ENCODE data around the gene ARID1B.

ARID1B gene

DNA sequence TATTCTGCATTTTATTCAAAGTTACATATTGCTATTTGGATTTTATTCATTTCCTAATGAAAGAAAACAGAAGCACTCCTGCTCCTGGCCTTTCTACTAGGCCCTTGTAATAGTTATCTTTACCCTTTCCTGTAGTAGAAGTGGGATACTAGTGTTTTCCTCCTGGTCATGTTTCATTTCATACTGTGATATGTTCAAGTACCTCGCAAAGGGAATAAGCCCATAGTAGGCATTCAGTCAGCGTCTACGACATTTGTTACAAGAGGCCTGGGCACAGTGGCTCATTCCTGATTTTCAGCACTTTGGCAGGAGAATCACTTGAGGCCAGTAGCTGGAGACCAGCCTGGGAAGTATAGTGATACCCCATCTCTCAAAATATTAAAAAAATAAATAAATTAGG is 154.1 kb downstream of the ARID1B start:
- in situ Hi-C loops (cut with MboI; ENCODE audit: low sequenced_read_pairs, unreplicated experiment), result no loop called here
- no peak for DNase-seq (ENCODE audit: low spot score)
- TF ChIP-seq, protein P1, sequence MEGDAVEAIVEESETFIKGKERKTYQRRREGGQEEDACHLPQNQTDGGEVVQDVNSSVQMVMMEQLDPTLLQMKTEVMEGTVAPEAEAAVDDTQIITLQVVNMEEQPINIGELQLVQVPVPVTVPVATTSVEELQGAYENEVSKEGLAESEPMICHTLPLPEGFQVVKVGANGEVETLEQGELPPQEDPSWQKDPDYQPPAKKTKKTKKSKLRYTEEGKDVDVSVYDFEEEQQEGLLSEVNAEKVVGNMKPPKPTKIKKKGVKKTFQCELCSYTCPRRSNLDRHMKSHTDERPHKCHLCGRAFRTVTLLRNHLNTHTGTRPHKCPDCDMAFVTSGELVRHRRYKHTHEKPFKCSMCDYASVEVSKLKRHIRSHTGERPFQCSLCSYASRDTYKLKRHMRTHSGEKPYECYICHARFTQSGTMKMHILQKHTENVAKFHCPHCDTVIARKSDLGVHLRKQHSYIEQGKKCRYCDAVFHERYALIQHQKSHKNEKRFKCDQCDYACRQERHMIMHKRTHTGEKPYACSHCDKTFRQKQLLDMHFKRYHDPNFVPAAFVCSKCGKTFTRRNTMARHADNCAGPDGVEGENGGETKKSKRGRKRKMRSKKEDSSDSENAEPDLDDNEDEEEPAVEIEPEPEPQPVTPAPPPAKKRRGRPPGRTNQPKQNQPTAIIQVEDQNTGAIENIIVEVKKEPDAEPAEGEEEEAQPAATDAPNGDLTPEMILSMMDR (IDR thresholded peaks at IDR 0.05; ENCODE audit: borderline replicate concordance, control extremely low read depth, extremely low read depth, insufficient read depth, missing control alignments), result no peak

DNA sequence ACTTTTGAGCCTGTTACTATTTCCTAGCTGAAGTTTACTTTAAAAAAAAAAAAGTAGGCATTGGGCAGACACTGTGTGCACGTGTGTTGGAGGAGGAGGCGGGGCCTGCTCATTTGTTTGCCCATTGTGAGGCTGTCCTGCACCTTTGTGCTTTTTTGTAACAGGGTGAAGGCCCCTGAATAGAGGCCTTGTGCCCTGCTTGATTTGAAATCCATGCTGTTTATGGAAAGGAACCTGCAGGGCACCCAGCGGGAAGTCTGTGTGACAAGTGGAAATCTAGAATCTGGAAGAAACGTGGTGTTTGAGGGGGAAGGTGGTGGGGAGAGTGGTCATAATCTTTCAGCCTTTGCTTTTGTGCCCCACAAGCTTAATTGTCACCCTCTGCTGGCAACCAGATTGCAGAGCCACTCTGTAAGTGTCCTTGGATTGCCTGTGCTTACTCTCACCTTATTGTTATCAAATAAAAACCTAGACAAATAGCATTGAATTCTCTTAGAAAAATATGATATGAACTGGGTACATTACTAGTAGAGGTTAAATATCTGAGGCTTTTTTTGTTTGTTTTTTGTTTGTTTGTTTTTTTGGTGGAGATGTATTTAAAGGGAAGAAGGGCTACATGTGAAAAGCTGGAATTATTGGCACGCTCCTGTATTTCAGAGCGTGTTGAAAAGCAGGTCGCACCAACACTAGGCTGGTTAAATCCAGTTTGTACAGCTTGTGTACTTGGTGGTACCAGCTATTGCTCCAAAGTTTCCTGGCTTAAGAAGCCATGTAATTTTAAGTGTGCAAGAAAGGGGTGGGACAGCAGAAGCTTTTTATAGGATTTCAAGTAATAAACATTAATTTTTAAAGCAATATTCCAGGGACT is 156.3 kb downstream of the ARID1B start:
- in situ Hi-C loops (cut with MboI; ENCODE audit: low sequenced_read_pairs, unreplicated experiment), result no loop called here
- DNase-seq (ENCODE audit: low spot score), result no peak

DNA sequence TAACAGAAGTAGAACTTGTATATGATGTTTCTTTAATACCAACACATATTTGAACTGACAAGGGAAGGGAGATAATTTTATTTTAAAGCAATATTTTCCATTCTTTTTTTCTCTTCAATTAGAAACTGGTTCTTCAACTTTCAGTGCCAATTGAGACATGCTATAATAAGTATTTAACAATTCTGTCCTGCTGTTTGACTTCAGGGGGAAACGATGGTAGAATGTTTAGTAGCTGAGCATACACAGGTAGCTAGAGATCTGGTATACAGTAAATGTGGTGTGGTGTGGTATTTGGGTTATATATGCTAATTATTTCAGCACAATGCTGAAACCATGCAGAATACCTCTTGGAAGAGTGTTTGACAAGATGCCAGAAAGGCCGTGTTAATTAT is 156.9 kb downstream of the ARID1B start:
- DNase-seq (ENCODE audit: low spot score), result no peak
- TF ChIP-seq, protein P1 (IDR thresholded peaks at IDR 0.05; ENCODE audit: borderline replicate concordance, control extremely low read depth, extremely low read depth, insufficient read depth, missing control alignments), result no peak
- in situ Hi-C loops (cut with MboI; ENCODE audit: low sequenced_read_pairs, unreplicated experiment), result no loop called here

More for the DNA sequence above, 156.3 kb downstream of the ARID1B start:
- TF ChIP-seq, protein P1 (IDR thresholded peaks at IDR 0.05; ENCODE audit: borderline replicate concordance, control extremely low read depth, extremely low read depth, insufficient read depth, missing control alignments), result peak; percentile 23

- no peak for DNase-seq (ENCODE audit: low spot score)
- in situ Hi-C loops (cut with MboI; ENCODE audit: low sequenced_read_pairs, unreplicated experiment), result no loop called here
- TF ChIP-seq, protein P1 (IDR thresholded peaks at IDR 0.05; ENCODE audit: borderline replicate concordance, control extremely low read depth, extremely low read depth, insufficient read depth, missing control alignments), result no peak
These were observed 157.8 kb downstream of the ARID1B start for GRCh38 chr6:156935000-156935399.

- TF ChIP-seq, protein P1 (IDR thresholded peaks at IDR 0.05; ENCODE audit: borderline replicate concordance, control extremely low read depth, extremely low read depth, insufficient read depth, missing control alignments), result no peak
- in situ Hi-C loops (cut with MboI; ENCODE audit: low sequenced_read_pairs, unreplicated experiment), result no loop called here
- no peak for DNase-seq (ENCODE audit: low spot score)
These were observed 161.0 kb downstream of the ARID1B start for GRCh38 chr6:156938143-156938542.

DNA sequence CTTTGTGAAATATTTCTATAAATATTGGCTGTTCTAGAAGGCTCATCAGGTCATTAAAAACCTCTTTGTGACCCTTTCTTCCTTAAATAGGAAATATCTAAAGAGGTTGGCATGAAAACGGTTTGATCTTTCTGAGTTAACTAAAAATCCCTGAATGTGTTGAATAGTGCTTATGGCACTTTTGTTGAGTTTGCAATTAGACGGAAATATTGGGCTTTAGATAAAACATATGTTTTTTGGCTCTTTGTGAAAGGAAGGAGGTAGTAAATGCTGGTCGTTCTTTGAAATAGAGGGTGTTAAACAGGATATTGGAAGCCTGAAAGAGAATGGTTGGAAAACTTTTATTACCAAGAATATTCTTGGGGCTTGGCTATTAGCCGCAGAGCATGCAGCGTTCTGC is 163.0 kb downstream of the ARID1B start:
- in situ Hi-C loops (cut with MboI; ENCODE audit: low sequenced_read_pairs, unreplicated experiment), result no loop called here
- no peak for DNase-seq (ENCODE audit: low spot score)
- TF ChIP-seq, protein P1 (IDR thresholded peaks at IDR 0.05; ENCODE audit: borderline replicate concordance, control extremely low read depth, extremely low read depth, insufficient read depth, missing control alignments), result no peak
